ENCODE results near the gene PCDHB9.
"Not testable (repeated sequence)": the region's sequence is repeated elsewhere in the genome, so short reads cannot be mapped to it uniquely, and the experiment has no call there.

The PCDHB9 gene

GRCh38 chr5:141172381-141173204, 14.4 kb upstream of the PCDHB9 start, which contains the start of gene PCDHB7:
Gene PCDHB7, plus strand, starts transcription at chr5:141172644. Its CDS starts 192 bp downstream, at chr5:141172836.
- peak within 1 kb of the TSS; percentile 41 for H2AFZ ChIP-seq (ENCODE audit: low read length, unreplicated experiment)
- H3K79me2 ChIP-seq (ENCODE audit: control insufficient read depth, insufficient read depth, low read length, unreplicated experiment), result no peaks in the 10 kb centered on the region
- H3K36me3 ChIP-seq (ENCODE audit: insufficient read depth, low read length), result no peaks in the 10 kb centered on the region
- H3K27ac ChIP-seq (ENCODE audit: low read depth, low read length), result no peak within 1 kb of the TSS
- peaks cover 27% of the 10 kb centered on the region for H3K27me3 ChIP-seq (ENCODE audit: insufficient read depth, low read length)
- H3K4me1 ChIP-seq (ENCODE audit: control insufficient read depth, insufficient read depth, low read length, unreplicated experiment), result no peaks in the 10 kb centered on the region
- no peak within 1 kb of the TSS for H3K4me3 ChIP-seq (ENCODE audit: low read depth, low read length)

- H3K36me3 ChIP-seq (ENCODE audit: insufficient read depth, low read length); H3K27ac ChIP-seq (ENCODE audit: low read depth, low read length); H2AFZ ChIP-seq (ENCODE audit: low read length, unreplicated experiment); H3K4me1 ChIP-seq (ENCODE audit: control insufficient read depth, insufficient read depth, low read length, unreplicated experiment); H3K79me2 ChIP-seq (ENCODE audit: control insufficient read depth, insufficient read depth, low read length, unreplicated experiment); H3K4me3 ChIP-seq (ENCODE audit: low read depth, low read length): not testable (repeated sequence)
- H3K27me3 ChIP-seq (ENCODE audit: insufficient read depth, low read length), result peaks cover 36% of the 10 kb centered on the region
Measured at GRCh38 chr5:141174291-141175104, 12.5 kb upstream of the PCDHB9 start.

GRCh38 chr5:141175933-141176332, 11.0 kb upstream of the PCDHB9 start:
- Histone ChIP-seq H3K36me3 (ENCODE audit: insufficient read depth, low read length) (no peaks in the 10 kb centered on the region), H3K4me3 (ENCODE audit: low read depth, low read length) (no peak overlapping the region), H3K79me2 (ENCODE audit: control insufficient read depth, insufficient read depth, low read length, unreplicated experiment) (no peaks in the 10 kb centered on the region), H2AFZ (ENCODE audit: low read length, unreplicated experiment) (no peak overlapping the region), H3K27ac (ENCODE audit: low read depth, low read length) (no peak overlapping the region), H3K4me1 (ENCODE audit: control insufficient read depth, insufficient read depth, low read length, unreplicated experiment) (no peaks in the 10 kb centered on the region), H3K27me3 (ENCODE audit: insufficient read depth, low read length) (peaks cover 36% of the 10 kb centered on the region)

GRCh38 chr5:141177577-141178191, 9.3 kb upstream of the PCDHB9 start, which contains the start of gene PCDHB8:
Gene PCDHB8, plus strand, starts transcription at chr5:141177790. Its CDS starts 245 bp downstream, at chr5:141178035.
- H3K79me2 ChIP-seq (ENCODE audit: control insufficient read depth, insufficient read depth, low read length, unreplicated experiment); H3K27ac ChIP-seq (ENCODE audit: low read depth, low read length); H3K4me1 ChIP-seq (ENCODE audit: control insufficient read depth, insufficient read depth, low read length, unreplicated experiment); H2AFZ ChIP-seq (ENCODE audit: low read length, unreplicated experiment); H3K4me3 ChIP-seq (ENCODE audit: low read depth, low read length); H3K36me3 ChIP-seq (ENCODE audit: insufficient read depth, low read length): not testable (repeated sequence)
- peaks cover 36% of the 10 kb centered on the region for H3K27me3 ChIP-seq (ENCODE audit: insufficient read depth, low read length)

- H3K79me2 ChIP-seq (ENCODE audit: control insufficient read depth, insufficient read depth, low read length, unreplicated experiment); H2AFZ ChIP-seq (ENCODE audit: low read length, unreplicated experiment); H3K27ac ChIP-seq (ENCODE audit: low read depth, low read length); H3K4me3 ChIP-seq (ENCODE audit: low read depth, low read length); H3K4me1 ChIP-seq (ENCODE audit: control insufficient read depth, insufficient read depth, low read length, unreplicated experiment); H3K36me3 ChIP-seq (ENCODE audit: insufficient read depth, low read length): not testable (repeated sequence)
- peaks cover 29% of the 10 kb centered on the region for H3K27me3 ChIP-seq (ENCODE audit: insufficient read depth, low read length)
Measured at GRCh38 chr5:141179371-141179770, 7.6 kb upstream of the PCDHB9 start.

GRCh38 chr5:141179876-141180275, 7.1 kb upstream of the PCDHB9 start:
- not testable (repeated sequence) for H3K79me2 ChIP-seq (ENCODE audit: control insufficient read depth, insufficient read depth, low read length, unreplicated experiment); H3K27ac ChIP-seq (ENCODE audit: low read depth, low read length); H3K4me3 ChIP-seq (ENCODE audit: low read depth, low read length)

GRCh38 chr5:141180313-141180712, 6.6 kb upstream of the PCDHB9 start:
- H3K27ac ChIP-seq (ENCODE audit: low read depth, low read length), result no peak overlapping the region
- H3K4me3 ChIP-seq (ENCODE audit: low read depth, low read length), result no peak overlapping the region
- H3K27me3 ChIP-seq (ENCODE audit: insufficient read depth, low read length), result peaks cover 24% of the 10 kb centered on the region
- no peaks in the 10 kb centered on the region for H3K4me1 ChIP-seq (ENCODE audit: control insufficient read depth, insufficient read depth, low read length, unreplicated experiment)
- no peaks in the 10 kb centered on the region for H3K36me3 ChIP-seq (ENCODE audit: insufficient read depth, low read length)
- H3K79me2 ChIP-seq (ENCODE audit: control insufficient read depth, insufficient read depth, low read length, unreplicated experiment), result no peaks in the 10 kb centered on the region
- no peak overlapping the region for H2AFZ ChIP-seq (ENCODE audit: low read length, unreplicated experiment)

More at GRCh38 chr5:141179876-141180275, 7.1 kb upstream of the PCDHB9 start:
- H3K27me3 ChIP-seq (ENCODE audit: insufficient read depth, low read length), result peaks cover 28% of the 10 kb centered on the region
- H3K36me3 ChIP-seq (ENCODE audit: insufficient read depth, low read length); H2AFZ ChIP-seq (ENCODE audit: low read length, unreplicated experiment); H3K4me1 ChIP-seq (ENCODE audit: control insufficient read depth, insufficient read depth, low read length, unreplicated experiment): not testable (repeated sequence)

- Histone ChIP-seq H3K4me3 (ENCODE audit: low read depth, low read length) (no peak within 1 kb of the TSS), H3K27me3 (ENCODE audit: insufficient read depth, low read length) (peaks cover 13% of the 10 kb centered on the region), H3K4me1 (ENCODE audit: control insufficient read depth, insufficient read depth, low read length, unreplicated experiment) (no peaks in the 10 kb centered on the region), H3K36me3 (ENCODE audit: insufficient read depth, low read length) (no peaks in the 10 kb centered on the region), H2AFZ (ENCODE audit: low read length, unreplicated experiment) (no peak within 1 kb of the TSS), H3K79me2 (ENCODE audit: control insufficient read depth, insufficient read depth, low read length, unreplicated experiment) (no peaks in the 10 kb centered on the region), H3K27ac (ENCODE audit: low read depth, low read length) (no peak within 1 kb of the TSS)
Measured at GRCh38 chr5:141182248-141182647, 4.7 kb upstream of the PCDHB9 start, which contains the start of gene PCDHB16. Gene PCDHB16, plus strand, starts transcription at chr5:141182387. Its CDS starts 173 bp downstream, at chr5:141182560.

- not testable (repeated sequence) for H3K4me1 ChIP-seq (ENCODE audit: control insufficient read depth, insufficient read depth, low read length, unreplicated experiment); H2AFZ ChIP-seq (ENCODE audit: low read length, unreplicated experiment); H3K79me2 ChIP-seq (ENCODE audit: control insufficient read depth, insufficient read depth, low read length, unreplicated experiment); H3K27me3 ChIP-seq (ENCODE audit: insufficient read depth, low read length); H3K4me3 ChIP-seq (ENCODE audit: low read depth, low read length); H3K27ac ChIP-seq (ENCODE audit: low read depth, low read length); H3K36me3 ChIP-seq (ENCODE audit: insufficient read depth, low read length)
Measured at GRCh38 chr5:141184117-141184855, 2.7 kb upstream of the PCDHB9 start.

GRCh38 chr5:141188682-141189081, 1.7 kb downstream of the PCDHB9 start:
- not testable (repeated sequence) for H3K27ac ChIP-seq (ENCODE audit: low read depth, low read length); H3K36me3 ChIP-seq (ENCODE audit: insufficient read depth, low read length); H2AFZ ChIP-seq (ENCODE audit: low read length, unreplicated experiment); H3K79me2 ChIP-seq (ENCODE audit: control insufficient read depth, insufficient read depth, low read length, unreplicated experiment); H3K4me1 ChIP-seq (ENCODE audit: control insufficient read depth, insufficient read depth, low read length, unreplicated experiment); H3K4me3 ChIP-seq (ENCODE audit: low read depth, low read length); H3K27me3 ChIP-seq (ENCODE audit: insufficient read depth, low read length)
